Renal cortex interstitium (tissue), 11 donors: ENCODE results near the gene SLC39A13. TPM values are rescaled to one million over a fixed set of nuclear protein-coding genes. Genes with fewer than 3 reads are reported as not detected.

Experiments used
- DNase-seq, 11 donors: peaks; one replicate each; pipeline ENCODE4 v3.0.0-alpha.2; 2013; ENCODE audit warnings: low read depth in 9 of 11, low spot score in 4 of 11; ENCODE audit errors: extremely low read depth in 1 of 11
- polyA plus RNA-seq, 3 donors: library from polyadenylated mRNA; unstranded; fragments of 120-200 nt; gene quantifications; one replicate each; pipeline ENCODE4 v1.2.1, GENCODE V29; 2013; ENCODE audit not compliant: insufficient read length in 3 of 3

SLC39A13 gene
- polyA plus RNA-seq, 3 donors, result 38.7 to 67.4 (median 55.8) TPM

DNA sequence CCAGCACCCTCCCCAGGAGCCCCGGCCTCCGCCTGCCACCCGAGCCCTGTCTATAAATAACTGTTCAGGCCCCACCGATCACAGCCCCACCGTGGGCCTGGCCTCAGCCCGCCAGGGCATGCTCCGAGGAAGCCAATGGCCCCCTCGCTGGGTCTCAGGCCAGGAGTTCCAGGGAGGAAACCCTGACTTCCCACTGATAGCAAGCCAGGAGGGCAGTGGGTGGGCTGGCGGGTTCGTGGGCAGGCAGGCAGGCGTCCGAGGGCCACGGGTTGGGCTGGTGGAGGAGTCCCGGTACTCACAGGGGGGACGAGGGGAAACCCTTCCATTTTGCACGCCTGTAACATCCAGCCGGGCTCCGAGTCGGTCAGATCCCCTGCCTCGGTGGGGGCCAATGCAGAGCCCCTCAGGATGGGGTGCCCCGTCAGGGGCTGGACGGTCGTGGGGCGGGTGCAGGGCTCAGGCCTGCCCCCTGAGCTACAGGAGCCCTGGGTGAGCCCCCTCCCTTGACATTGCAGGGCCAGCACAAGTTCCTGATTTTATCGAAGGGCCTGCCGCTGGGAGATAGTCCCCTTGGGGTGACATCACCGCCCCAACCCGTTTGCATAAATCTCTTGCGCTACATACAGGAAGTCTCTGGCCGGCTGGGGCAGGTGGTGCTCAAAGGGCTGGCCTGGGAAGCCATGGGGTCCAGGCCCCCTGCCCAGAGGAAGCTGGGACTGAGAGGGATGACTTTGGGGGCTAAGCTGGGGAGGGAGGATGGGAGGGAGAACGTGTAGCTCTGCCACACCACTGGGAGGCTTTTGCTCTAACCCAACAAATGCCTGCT, 30.2 kb upstream of the SLC39A13 start, which contains the start of gene SPI1:
Gene SPI1 (minus strand): TSS at position 538 of the 826 bp plus-strand sequence. CDS start 194 bp downstream, at position 344.
- no peak for DNase-seq

DNA sequence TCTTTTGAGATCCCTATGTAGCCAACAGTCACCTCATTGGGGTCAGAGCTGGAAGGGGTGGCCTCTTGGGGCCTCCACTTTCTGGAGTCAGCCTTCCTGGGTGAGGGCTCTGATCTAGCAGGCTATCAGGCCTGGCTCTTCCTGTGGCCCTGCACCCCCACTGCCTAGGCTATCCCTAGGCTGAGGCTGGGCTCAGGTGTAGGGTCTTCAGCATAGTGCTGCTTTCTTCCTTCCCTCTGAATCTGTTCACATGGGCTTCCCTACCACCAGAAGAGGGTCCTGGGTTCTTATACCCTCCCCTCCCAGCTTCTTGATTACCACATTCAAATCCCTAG, 29.6 kb upstream of the SLC39A13 start:
- DNase-seq, result no peak

DNA sequence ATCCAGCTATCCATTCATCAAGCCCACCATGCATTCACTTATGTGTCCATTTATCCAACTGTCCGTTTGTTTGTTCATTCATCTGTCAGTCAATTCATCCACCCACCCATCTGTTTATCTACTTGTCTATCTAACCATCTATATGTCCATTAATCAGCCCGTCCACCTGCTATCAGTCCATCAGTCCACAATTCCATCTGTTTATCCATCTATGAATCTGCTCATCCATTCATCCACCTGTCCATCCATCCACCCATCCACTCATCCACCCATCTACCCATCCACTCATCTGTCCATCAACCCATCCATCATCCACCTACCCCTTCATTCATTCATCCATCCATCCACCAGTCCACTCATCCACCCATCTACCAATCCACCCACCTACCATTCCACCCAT, 29.1 kb upstream of the SLC39A13 start:
- DNase-seq, result no peak

DNA sequence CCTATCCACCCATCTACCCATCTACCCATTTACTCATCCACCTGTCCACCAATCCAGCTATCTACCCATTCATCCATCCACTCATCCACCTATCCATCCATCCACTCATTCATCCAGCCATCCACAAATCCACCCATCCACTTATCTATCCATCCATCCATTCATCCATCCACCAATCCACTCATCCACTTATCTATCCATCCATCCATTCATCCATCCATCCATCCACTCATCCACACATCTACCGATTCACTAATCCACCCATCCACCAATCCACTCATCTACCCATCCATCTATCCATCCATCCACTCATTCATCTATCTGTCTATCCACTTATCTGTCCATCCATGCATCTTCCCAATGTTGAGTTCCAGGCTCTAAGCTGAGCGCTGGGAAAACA, 28.3 kb upstream of the SLC39A13 start:
- DNase-seq, result no peak

DNA sequence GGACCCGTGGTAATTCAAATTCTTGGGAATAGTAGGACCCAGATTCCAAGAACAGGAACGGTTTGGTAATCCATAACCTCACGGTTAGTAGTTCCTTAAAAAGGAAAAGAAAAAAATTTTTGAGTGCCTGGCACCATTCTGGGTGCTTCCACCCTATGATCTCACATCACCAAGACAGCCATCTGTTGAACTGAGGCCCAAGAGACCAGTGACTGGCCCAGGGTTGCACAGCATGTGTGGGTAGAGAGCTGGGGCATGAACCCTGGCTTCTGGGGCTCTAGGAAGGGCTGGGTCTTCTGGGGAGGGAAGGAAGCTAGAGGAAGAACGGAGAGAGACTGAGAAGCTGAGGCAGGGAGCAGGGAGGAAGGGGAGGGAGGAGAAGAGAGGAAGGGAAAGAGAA, 25.3 kb upstream of the SLC39A13 start:
- no peak for DNase-seq

DNA sequence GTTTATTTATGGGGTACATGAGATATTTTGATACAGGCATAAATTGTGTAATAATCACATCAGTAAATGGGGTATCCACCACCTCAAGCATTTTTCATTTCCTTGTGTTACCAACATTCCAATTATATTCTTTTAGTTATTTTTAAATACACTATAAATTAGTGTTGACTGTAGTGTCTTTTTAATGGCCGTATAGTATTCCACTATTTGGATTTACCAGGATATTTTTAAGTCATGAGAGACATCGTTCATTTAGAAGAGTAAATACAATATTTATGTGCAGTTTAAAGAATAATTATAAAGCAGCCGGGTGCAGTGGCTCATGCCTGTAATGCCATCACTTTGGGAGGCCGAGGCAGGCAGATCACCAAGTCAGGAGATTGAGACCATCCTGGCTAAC, 23.9 kb upstream of the SLC39A13 start:
- DNase-seq, result no peak

DNA sequence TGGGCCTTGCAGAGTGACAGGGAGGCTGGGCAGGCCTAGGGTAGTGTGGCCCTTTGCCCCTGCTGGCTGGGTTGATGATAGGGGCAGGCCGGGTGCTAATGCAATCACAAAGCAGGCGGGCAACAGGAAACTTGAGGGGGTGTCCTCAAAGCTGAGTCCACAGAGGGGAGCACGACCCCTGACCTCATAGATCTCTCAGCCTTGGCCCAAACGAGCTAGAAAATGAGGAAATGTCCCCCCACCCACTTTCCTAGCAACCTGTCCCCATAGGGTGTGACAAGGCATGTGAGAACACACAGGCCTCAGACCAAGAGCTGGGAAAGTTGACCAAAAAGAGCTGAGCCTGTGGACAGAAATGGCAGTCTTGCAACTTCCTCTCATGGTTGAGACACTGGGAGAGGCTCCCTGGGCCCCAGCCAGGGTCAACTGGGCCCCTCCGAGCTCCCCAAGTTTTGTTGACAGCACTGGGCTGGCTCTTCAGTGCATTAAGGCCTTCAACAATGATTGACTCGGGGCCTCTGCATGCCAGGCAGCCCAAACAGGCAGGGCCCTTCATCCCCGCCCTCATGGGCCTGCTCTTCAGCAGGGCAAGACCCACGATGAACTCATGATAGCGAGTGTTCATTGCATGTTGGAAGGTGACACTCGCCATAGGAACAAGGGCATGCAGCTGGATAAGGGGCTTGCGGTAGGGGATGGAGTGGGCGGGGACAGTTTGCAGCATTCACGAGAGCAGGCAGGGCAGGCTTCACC, 20.3 kb upstream of the SLC39A13 start:
- DNase-seq, result no peak

DNA sequence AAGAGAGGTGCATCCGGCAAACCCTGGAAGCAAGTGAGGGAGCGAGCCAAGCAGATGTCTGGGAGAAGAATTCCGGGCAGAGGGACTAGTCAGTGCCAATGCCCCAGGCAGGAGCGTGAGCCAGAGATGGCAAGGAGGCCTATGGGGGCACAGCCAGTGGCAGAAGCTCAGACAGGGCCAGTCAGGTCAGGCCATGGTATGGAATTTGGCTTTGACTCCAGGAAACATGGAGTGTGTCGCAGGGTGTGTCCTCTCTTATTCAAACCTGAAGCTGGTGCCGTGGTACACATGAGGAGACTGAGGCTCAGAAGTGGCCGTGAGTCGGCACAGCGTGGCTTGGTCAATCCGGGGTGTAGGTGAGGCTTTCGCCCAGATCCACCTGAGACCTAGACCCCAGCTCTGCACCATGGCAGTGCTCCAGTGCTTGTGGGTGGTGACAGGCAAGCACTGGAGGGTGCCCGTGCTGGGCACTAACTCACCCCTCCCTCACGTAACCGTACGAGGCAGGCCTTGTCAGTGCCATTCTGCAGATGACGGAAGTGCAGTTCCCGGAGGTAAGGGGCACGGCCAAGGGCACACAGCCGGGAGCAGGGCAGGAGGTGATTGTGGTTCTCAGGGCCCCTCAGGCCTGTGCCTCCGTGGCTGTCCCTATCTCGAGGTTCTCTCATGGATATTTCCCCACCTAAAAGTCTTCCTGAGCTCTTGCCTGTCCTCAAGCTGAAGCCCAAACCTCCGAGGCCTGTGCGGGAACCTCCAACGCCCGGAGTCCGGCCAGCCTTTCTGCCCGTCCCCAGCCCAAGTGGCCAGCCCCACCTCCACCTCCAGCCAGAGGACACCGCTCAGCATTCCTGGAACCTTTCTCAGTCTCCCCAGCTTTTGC, 19.5 kb upstream of the SLC39A13 start:
- no peak for DNase-seq

DNA sequence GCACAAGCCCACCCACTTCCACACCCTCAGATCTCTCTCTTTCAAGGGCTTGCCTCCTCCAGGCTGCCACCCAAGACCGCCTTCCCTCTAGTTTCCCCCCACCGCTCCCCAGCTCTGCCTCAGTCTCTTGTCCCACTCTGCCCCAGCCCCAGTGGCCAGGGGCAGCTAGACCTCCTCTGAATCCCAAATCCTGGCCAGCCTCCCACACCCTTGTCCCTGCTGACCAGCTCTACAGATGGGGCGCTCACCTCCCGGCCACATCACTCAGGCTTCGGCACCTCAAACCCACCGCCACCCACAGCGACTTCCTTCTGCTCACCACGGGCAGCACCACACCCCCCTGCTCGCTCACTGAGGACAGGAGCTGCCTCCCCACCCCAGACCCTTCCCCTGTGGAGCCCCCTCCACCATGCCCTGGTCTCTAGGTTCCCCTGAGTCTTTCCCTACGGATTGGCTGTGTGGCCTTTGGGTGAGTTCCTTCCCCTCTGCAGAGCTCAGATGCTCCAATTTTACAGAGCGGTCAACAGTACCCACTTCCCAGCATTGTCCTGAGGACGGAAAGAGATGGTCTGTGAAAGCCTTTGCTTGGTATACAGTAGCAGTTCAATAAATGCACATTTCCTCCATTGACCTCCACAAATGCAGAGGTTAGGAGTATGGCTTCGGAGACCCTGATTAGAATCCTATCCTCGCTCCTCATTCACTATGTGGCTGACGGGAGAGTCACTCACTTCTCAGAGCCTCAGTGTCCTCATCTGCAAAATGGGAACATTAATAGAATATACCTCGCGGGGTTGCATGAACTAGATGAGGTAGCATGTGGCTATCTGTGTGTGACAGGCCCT, 18.6 kb upstream of the SLC39A13 start:
- no peak for DNase-seq

DNA sequence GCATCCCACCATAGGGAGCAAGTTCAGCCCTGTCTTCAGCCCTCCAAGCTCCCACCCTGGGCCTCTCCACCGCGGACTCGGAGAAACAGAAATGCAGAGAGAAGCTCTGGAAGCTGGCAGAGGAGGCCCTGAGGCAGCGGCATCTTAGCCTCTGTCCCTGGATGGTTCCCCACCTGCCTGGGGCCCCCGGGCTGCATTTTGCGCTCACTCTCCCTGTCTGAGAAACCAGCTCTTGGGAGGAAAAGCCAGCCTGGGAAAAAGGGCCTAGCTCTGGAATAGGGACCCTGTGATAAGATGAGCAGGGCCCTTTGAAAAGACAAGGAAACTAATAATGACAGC, 18.0 kb upstream of the SLC39A13 start:
- no peak for DNase-seq

DNA sequence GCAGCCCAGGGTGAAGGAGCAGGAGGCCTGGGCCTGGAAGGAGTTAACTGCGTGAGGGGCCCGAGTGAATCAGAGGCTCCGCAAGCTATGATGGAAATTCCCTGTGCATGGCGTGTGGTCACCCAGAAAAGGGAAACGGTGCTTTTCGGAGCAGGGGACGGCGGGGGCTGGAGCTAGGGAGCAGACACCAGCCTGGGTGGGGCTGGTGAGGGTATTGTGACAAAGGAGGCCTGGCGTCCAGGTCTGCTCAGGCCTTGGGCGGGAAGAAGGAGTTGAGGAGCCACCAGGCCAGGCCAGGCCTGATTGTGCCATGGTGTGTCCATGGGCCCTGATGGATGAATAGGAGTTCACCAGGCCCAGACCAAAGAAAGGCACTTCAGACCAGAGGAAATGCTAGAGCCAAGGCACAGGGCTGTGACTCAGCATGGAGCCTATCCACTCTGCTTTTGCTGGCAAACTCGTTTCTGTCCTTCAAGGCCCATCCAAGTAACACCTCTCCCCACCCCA, 17.3 kb upstream of the SLC39A13 start:
- DNase-seq, result no peak

DNA sequence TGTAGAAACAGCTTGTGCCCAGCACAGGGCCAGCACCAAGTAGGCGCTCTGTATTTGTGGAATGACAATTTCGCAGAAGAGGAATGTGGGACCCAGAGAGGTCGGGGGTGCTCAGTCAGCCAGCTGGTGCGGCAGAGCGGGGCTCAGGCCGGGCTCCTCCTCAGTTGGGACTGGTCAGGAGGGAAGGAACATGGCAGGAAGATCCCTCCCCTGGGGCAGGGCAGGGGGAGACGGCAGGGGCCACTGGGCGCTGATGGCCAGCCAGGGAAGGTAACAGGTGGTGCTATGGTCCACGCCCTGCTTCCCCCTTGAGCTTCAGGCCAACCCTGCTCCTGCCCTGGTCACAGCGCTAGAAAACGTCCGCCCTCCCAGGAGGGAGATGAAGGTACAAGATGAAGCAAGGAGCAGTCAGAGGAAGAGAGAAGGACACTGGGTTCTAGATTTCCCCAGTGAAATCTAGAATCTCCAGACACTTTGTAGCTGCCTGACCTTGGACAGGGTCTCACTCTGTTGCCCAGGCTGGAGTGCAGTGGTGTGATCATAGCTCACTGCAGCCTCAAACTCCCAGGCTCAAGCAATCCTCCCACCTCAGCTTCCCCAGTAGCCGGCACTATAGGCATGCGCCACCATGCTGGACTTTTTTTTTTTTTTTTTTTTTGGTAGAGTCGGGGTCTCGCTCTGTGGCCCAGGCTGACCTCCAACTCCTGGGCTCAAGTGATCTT, 16.5 kb upstream of the SLC39A13 start:
- no peak for DNase-seq

DNA sequence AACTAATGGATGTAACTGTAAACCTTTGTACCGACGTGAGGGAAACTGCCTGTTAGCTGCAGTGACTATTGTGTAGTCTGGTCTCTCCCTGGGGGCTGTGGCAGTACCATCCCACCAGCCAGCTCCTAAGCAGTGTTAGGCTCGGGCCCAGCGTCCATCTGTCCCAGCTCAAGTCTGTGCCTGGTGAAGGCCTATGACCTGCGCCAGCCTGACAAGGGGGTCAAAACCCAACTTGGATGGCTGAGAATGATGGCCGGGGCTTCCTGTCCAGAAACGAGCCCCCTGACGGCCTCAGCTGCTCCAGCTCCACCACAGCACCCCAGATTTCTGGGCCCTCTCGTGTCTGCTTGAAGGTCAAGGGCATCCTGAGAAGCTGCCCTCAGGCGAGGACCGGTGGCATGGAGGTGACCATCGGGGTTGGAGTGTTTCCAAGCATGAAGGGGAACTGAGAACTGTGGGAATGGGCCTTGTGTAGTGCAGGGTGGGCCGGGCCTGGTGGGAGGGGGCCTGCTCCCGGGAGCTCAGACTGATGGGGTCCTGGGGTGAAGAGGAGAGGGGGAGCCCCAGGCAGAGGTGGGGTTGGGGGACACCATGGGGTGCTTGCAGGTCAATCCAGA, 15.7 kb upstream of the SLC39A13 start:
- no peak for DNase-seq

DNA sequence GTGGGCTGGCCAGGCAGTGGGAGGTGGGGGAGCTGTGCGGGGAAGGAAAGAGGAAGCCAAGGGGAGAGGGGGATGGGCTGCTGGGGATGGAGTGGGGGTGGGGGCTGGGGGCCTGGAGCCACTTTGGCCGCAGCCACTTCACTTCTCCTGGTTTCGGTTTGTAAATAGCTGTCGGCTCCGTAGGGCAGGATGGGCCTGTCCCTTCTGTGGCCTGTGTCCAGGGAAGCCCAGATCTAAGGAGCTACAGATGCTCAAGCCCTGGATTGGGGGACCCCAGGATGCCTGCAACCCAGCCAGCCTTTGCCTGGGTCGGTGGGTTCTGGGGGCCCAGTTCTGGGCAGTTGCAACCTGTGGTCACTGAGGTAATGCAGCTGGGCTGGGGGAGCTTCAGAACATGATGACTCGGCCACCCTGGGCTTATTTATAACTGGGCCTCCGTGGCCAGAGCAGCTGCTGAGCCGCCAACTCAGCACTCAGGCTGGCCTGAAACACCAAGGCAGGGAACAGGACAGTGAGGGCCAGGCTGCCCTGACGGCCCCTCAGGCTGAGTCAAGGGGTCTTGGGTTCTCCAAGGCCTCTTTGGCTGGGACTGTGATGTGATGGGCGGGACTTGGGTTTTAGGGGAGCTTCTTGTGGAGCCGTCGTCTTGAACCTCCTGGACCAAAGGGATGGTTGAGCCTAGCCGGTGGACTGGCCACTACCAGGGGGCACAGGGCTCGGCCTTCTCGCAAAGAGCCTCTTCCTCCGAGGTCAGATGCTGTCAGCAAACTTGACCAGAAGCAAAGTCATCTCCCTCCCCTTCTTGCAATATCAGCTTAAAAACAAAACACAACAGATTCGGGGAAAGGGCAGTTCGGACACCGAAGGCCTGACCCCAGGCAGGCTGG, 15.0 kb upstream of the SLC39A13 start:
- no peak for DNase-seq

DNA sequence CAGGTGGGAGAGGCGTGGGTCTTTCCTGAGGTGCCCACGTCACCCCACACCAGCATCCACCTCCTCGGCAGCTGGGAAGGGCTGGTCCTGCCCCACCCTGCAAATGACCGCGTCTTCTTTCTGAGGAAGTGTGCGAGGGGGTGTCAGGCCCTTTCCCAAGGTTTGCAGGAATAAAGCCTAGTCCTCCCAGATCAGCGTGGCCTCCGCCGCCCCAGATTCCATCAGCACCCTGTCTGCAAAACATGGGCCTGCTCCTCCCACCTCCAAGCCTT, 14.4 kb upstream of the SLC39A13 start:
- no peak for DNase-seq

DNA sequence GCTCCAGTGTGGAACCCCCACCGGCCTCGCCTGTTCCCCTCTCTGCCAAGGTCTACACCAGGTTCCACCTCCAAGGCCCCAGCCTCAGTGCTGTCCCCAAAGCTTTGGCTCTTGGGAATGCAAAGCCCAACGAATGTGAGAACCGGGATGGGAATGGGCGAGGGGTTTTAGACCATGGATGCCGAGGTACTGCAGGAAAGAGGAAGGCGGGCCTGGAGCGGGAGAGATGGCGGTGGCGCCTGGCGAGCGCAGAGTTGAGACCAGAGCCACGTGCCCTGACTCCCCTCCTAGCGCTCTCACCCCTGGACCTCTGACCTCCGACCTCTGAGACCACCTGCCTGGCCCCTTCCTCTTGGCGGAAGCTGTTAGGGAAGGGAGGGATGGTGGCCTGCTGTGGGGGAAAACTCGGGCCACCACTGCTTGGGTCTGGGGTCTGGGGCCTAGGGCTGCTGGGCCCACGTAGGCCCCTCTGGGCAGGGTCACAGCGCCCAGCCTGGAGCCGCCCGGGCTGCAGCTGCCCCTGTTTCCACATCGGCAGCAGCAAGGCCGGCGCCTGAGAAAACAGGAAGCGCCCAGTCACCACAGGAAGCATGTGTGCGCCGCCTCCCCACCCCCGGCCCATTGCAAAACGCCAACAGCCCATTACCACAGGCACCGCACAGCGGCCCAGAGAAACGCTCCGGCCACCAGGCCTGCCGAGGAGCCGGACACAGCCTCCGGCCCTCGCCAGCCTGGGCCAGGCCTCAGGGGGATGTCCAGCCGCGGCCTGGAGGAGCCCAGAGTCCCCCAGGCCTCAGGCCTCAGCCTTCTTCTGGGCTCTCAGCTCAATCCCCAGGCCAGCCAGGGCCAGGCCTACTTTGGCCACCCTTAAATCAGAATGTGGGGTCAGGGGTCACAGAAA, 13.8 kb upstream of the SLC39A13 start:
- no peak for DNase-seq
